Right atrium auricular region (tissue), 2 donors: ENCODE results near the gene PLXNA2. TPM values are rescaled to one million over a fixed set of nuclear protein-coding genes. Genes with fewer than 3 reads are reported as not detected.

Experiments
- DNase-seq: peaks from one replicate; pipeline ENCODE4 v3.0.0-alpha.2; 2019; ENCODE audit warnings: low spot score
- H3K27ac ChIP-seq, 2 donors: fragments of 200-600 bp; sonication (generic); 1 replicate in 1 of 2; 2 replicates in 1 of 2; pipeline ENCODE4 v1.5.1; 2016 to 2019
- H3K27me3 ChIP-seq, 2 donors: fragments of 200-600 bp; sonication (generic); one replicate each; pipeline versions ENCODE4 v1.5.1 to v1.6.0; 2017 to 2019
- H3K36me3 ChIP-seq: fragments of 200-600 bp; sonication (generic); one replicate; pipeline ENCODE4 v1.5.1; 2016
- H3K4me1 ChIP-seq, 2 donors: fragments of 200-600 bp; sonication (generic); one replicate each; pipeline versions ENCODE4 v1.5.1 to v1.6.0; 2017 to 2019
- H3K4me3 ChIP-seq, 2 donors: fragments of 200-600 bp; sonication (generic); 1 replicate in 1 of 2; 2 replicates in 1 of 2; pipeline ENCODE4 v1.5.1; 2017 to 2019; ENCODE audit warnings: mild to moderate bottlenecking in 1 of 2, moderate library complexity in 1 of 2
- H3K9me3 ChIP-seq, 2 donors: fragments of 200-600 bp; sonication (generic); one replicate each; pipeline ENCODE4 v1.5.1; 2019
- CTCF ChIP-seq, 2 donors: fragments of 200-600 bp; sonication (generic); IDR thresholded peaks; one replicate each; pipeline ENCODE4 v1.5.1; 2019; ENCODE audit warnings: antibody characterized with exemption in 2 of 2
- total RNA-seq, 2 donors: library from RNA; depleted of rRNA; stranded (reverse); fragments of >200 nt; gene quantifications; one replicate each; pipeline ENCODE4 v1.1.0, GENCODE V29; 2016

Gene PLXNA2
- total RNA-seq, 2 donors from 2014 or later: 10.8 to 23.8 TPM

DNA sequence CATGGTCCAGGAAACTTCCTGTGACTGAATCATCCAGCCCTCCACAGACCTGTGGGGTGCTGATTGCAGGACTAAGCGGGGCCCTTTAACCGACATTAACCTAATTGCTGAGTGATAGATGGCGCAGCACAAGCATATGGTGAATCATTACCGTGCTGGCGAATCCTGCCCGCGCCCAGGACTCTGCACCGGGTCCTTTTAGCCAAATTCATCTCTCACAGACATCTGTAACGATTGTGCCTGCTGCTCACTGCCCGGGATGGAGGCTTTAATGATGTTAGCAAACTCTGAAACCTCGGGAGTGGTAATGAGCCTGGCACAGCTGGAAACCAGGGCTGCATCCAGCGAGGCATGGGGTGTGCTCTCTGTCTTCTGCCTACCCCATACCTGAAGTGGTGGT, 185.9 kb downstream of the PLXNA2 start:
- H3K9me3 ChIP-seq: no peaks in the 10 kb centered on the region
- no peak overlapping the region for H3K27ac ChIP-seq
- no peak for DNase-seq
- peaks cover 0 to 16% of the 10 kb centered on the region in 2 donors for H3K4me1 ChIP-seq
- no peaks in the 10 kb centered on the region for H3K27me3 ChIP-seq
- H3K36me3 ChIP-seq: peaks cover 14% of the 10 kb centered on the region
- TF ChIP-seq CTCF (IDR thresholded peaks at IDR 0.05): no peak
- H3K4me3 ChIP-seq: no peak overlapping the region

- H3K36me3 ChIP-seq: peaks cover 18% of the 10 kb centered on the region
- peaks cover 0 to 9% of the 10 kb centered on the region in 2 donors for H3K4me1 ChIP-seq
- no peak overlapping the region for H3K27ac ChIP-seq
- H3K9me3 ChIP-seq: no peaks in the 10 kb centered on the region
- no peaks in the 10 kb centered on the region for H3K27me3 ChIP-seq
- DNase-seq: no peak
- TF ChIP-seq CTCF (IDR thresholded peaks at IDR 0.05): no peak
- H3K4me3 ChIP-seq: no peak overlapping the region
These were observed 187.1 kb downstream of the PLXNA2 start for GRCh38 chr1:208057056-208057455.

GRCh38 chr1:208055535-208055934, 188.6 kb downstream of the PLXNA2 start:
- no peak overlapping the region for H3K27ac ChIP-seq
- H3K27me3 ChIP-seq: no peaks in the 10 kb centered on the region
- H3K9me3 ChIP-seq: no peaks in the 10 kb centered on the region
- no peak for TF ChIP-seq CTCF (IDR thresholded peaks at IDR 0.05)
- peaks cover 32% of the 10 kb centered on the region for H3K36me3 ChIP-seq
- DNase-seq: no peak
- no peaks in the 10 kb centered on the region for H3K4me1 ChIP-seq
- H3K4me3 ChIP-seq: no peak overlapping the region

- no peak for TF ChIP-seq CTCF (IDR thresholded peaks at IDR 0.05)
- peaks cover 32% of the 10 kb centered on the region for H3K36me3 ChIP-seq
- H3K27ac ChIP-seq: no peak overlapping the region
- DNase-seq: no peak
- H3K4me1 ChIP-seq: no peaks in the 10 kb centered on the region
- no peak overlapping the region for H3K4me3 ChIP-seq
- H3K9me3 ChIP-seq: no peaks in the 10 kb centered on the region
- no peaks in the 10 kb centered on the region for H3K27me3 ChIP-seq
These were observed 189.2 kb downstream of the PLXNA2 start for GRCh38 chr1:208054911-208055379.

DNA sequence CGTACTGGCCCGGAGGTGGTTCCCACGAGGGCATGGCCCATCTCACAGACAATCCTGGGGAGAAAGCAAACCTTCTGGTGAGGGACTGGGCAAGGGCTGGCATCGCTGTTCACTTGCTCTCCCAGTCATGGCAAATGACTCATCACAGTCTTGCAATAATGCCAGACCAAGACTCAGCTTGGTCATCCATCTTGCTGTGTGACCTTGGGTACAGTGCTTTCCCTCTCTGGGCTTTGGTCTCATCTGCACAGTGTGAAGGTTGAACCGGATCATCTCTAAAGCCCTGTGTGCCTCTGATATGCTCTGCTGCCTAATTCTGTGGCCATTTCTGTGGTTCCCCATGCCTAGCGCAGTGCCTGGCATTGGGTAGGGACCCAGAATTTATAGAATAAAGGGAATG, 189.7 kb downstream of the PLXNA2 start:
- TF ChIP-seq CTCF (IDR thresholded peaks at IDR 0.05): no peak
- Histone ChIP-seq H3K4me3 (no peak overlapping the region), H3K36me3 (peaks cover 32% of the 10 kb centered on the region), H3K9me3 (no peaks in the 10 kb centered on the region), H3K27me3 (no peaks in the 10 kb centered on the region), H3K4me1 (no peaks in the 10 kb centered on the region), H3K27ac (no peak overlapping the region)
- DNase-seq: no peak

DNA sequence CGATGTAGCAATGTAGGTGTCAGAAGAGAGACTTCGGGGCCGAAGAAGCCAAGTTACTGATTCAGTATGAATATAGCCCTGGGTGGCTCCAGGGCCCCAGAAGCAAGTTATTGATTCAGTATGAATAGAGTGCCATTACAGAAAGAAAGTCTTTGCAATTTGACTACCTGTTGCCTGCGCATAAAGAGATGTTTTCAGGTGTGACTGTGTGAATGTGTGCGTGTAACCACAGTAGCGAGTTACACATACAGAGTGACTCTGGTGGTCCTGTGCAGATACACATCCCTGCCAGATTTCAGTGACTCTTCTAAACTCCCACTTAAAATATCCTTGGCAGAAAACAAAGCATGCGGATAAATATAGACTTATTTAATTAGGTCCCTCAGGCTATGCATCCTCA, 190.5 kb downstream of the PLXNA2 start:
- Histone ChIP-seq H3K9me3 (no peaks in the 10 kb centered on the region), H3K4me3 (no peak overlapping the region), H3K27ac (no peak overlapping the region), H3K27me3 (no peaks in the 10 kb centered on the region), H3K36me3 (peaks cover 26% of the 10 kb centered on the region), H3K4me1 (peaks cover 0 to 2% of the 10 kb centered on the region in 2 donors)
- TF ChIP-seq CTCF (IDR thresholded peaks at IDR 0.05): no peak
- DNase-seq: no peak
